Activated T-helper 1 cell treated with anti-CD3 and anti-CD28 coated beads, Interleukin-2, amount 50 U/mL, for 16 hours (primary cell): ENCODE data around the gene CD151.

ENCODE experiments used
- DNase-seq, 2 donors: peaks; one replicate each; pipeline ENCODE4 v3.0.0-alpha.2; 2020; ENCODE audit warnings: low read depth in 1 of 2, low spot score in 1 of 2

Gene CD151

DNA sequence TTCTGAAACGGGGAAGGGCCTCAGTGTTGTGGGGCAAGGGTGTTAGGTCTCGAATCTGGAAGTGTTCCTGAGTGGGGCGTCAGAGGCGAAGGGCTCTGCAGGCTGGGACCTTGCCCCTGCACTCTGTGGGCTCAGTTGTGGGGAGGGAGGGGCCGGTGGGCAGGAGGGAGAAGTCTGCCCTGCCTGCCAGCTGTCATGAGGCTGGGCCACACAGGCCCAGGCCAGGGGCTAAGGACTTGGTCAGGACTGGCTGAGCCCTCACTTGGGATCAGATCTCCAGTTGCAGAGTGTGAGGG lies 4.9 kb upstream of the CD151 start, which contains the start of gene CRACR2B:
CRACR2B (plus strand) TSS at position 23 of the 296 bp plus-strand sequence. CDS start 689 bp downstream, outside the sequence.
- no peak for DNase-seq

GRCh38 chr11:828506-829175 lies 4.1 kb upstream of the CD151 start:
- DNase-seq = no peak

GRCh38 chr11:829176-829846 lies 3.4 kb upstream of the CD151 start:
- no peak for DNase-seq

GRCh38 chr11:829847-830294 lies 2.9 kb upstream of the CD151 start:
- no peak for DNase-seq

DNA sequence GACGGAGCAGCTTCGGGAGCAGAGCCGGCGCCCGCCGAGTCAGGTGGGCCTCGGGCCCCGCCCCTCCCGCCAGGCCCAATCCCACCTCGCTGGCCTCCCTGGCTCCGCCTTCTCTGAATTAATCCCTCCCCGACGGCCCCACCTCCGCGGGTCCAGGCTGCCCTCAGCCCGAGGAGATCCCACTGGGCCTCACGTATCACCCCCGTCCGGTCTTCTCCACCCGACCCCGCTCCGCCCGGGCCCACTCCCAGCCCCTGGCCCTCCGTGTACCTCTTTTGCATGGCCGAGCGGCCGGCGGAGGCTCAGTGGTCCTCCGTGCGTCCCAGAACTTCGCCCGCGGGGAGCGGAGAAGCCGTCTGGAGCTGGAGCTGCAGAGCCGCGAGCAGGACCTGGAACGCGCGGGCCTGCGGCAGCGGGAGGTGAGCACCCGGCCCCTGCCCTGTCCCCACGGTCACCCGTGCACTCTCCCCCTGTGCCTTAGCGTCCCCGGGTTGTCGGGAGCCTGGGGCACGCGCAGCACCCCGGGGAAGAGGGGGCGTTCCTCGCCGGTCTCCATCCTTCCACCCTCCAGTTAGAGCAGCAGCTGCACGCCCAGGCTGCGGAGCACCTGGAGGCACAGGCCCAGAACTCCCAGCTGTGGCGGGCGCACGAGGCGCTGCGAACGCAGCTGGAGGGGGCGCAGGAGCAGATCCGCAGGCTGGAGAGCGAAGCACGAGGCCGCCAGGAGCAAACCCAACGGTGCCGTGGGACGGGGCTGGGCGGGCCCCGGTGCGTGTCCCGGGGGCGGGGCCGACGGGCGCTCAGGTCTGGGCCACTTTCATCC lies 2.2 kb upstream of the CD151 start:
- no peak for DNase-seq

GRCh38 chr11:831118-831864 lies 1.5 kb upstream of the CD151 start:
- DNase-seq = no peak

GRCh38 chr11:831961-832528 lies 707 bp upstream of the CD151 start:
- no peak for DNase-seq

GRCh38 chr11:833114-833791 lies 501 bp downstream of the CD151 start:
- DNase-seq = no peak

GRCh38 chr11:833849-834311 lies 1.1 kb downstream of the CD151 start:
- DNase-seq = no peak

GRCh38 chr11:834371-835316 lies 1.9 kb downstream of the CD151 start:
- DNase-seq = no peak

- no peak for DNase-seq
Observed at GRCh38 chr11:836274-836673, 3.5 kb downstream of the CD151 start.

DNA sequence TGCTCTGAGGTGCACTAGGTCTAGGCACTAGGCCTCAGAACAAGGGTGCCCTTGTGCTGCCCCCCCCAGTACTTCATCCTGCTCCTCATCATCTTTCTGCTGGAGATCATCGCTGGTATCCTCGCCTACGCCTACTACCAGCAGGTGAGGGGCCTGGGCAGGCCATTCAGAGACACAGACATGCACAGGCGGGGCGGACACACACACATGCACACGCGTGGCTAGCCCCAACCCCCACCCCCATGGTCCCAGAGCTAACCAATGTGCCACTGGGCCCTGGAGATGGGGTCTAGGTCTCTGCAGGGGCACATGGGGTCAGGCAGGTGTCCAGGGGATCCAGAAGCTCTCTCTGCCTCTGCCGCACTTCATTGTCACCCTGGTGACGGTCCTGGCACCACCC lies 3.9 kb downstream of the CD151 start:
- DNase-seq = no peak

GRCh38 chr11:837189-837989 lies 4.6 kb downstream of the CD151 start:
- DNase-seq = no peak

DNA sequence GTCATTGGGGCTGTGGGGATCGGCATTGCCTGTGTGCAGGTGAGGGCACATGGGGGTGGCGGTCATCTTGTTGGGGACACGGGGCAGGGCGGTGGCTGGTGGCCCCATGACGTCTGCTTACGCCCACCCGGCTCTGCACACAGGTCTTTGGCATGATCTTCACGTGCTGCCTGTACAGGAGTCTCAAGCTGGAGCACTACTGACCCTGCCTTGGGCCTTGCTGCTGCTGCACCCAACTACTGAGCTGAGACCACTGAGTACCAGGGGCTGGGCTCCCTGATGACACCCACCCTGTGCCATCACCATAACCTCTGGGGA lies 5.2 kb downstream of the CD151 start:
- DNase-seq = no peak

- no peak for DNase-seq
Observed at GRCh38 chr11:838441-839279, 5.9 kb downstream of the CD151 start.

DNA sequence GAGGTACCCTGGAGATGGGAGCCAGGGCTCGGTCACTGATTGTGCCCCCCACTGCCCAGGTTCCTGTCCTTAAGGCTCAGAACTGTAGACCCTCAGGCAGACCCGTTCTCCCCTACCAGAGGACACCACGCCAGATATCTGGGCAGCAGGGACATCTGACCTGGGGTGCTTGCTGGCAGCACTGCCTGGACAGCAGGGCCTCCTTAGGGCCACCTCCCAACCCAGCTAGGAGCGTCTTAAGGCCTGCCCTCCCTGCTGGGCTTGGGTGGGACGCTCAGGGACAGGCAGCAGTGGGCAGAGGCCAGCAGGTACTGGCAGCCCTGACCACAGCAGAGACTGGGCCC lies 6.5 kb downstream of the CD151 start:
- DNase-seq = no peak

DNA sequence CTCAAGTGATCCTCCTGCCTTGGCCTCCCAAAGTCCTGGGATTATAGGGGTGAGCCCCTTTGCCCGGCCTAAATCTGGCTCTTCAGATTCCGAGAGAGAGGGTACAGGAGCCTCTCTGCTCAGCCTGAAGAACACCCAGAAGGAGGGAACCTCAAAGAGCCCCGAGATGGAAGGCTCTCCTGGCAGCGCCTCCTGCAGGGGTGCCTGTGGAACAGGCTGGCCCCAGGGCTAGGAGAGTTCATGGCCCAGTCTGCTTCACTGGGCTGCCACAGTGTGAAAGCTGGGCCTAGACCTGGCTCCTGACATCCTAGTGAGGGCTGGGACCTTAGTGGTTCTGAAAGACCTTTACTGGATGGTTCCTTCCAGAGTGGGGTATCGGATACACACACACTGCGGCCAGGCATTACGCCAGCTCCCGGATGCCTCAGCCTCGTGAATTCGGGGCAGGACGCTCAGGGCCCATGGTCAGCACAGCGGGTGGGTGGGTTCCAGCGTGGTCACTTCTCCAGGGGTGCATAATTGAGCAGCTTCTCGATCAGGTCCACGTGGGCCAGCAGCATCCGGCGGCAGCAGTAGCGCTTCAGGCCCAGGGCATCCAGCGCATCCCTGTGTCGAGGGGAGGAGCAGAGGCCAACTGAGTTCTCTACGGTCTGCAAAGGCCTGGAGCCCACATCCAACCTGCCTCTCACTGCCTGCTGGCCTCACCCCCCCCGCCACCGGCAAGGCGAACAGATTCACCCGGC lies 7.3 kb downstream of the CD151 start:
- no peak for DNase-seq
